ENCODE measurements around the gene ARL10.

The ARL10 gene

GRCh38 chr5:176339304-176339703, 26.0 kb upstream of the ARL10 start:
- TF ChIP-seq, protein P1, sequence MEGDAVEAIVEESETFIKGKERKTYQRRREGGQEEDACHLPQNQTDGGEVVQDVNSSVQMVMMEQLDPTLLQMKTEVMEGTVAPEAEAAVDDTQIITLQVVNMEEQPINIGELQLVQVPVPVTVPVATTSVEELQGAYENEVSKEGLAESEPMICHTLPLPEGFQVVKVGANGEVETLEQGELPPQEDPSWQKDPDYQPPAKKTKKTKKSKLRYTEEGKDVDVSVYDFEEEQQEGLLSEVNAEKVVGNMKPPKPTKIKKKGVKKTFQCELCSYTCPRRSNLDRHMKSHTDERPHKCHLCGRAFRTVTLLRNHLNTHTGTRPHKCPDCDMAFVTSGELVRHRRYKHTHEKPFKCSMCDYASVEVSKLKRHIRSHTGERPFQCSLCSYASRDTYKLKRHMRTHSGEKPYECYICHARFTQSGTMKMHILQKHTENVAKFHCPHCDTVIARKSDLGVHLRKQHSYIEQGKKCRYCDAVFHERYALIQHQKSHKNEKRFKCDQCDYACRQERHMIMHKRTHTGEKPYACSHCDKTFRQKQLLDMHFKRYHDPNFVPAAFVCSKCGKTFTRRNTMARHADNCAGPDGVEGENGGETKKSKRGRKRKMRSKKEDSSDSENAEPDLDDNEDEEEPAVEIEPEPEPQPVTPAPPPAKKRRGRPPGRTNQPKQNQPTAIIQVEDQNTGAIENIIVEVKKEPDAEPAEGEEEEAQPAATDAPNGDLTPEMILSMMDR (IDR thresholded peaks at IDR 0.05; ENCODE audit: low read depth, low read length, missing control alignments) = no peak
- no peak for DNase-seq (ENCODE audit: extremely low read depth, low read depth)
- H3K4me3 ChIP-seq (replicated peaks; ENCODE audit: low read depth, low read length) = no peak overlapping the region

- no peak for DNase-seq (ENCODE audit: extremely low read depth, low read depth)
- H3K4me3 ChIP-seq (replicated peaks; ENCODE audit: low read depth, low read length) = no peak overlapping the region
- TF ChIP-seq, protein P1 (IDR thresholded peaks at IDR 0.05; ENCODE audit: low read depth, low read length, missing control alignments) = no peak
These were observed 23.7 kb upstream of the ARL10 start for GRCh38 chr5:176341325-176342157.

DNA sequence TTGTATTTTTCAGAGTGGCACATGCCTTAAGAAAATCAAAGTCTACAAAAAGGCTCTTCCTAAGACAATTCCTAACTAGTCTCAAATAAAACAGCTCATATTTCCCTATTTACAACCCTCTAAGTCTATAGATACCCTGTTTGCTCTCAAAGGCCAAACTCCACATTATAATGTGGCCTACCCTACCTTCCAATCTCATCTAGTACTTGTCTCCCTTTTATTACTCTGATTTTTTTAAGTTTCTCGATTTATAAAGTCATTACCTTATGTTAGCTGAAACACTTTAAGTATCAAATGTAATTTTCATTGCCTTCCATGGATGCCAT, 23.2 kb upstream of the ARL10 start:
- TF ChIP-seq, protein P1 (IDR thresholded peaks at IDR 0.05; ENCODE audit: low read depth, low read length, missing control alignments) = no peak
- DNase-seq (ENCODE audit: extremely low read depth, low read depth) = no peak
- H3K4me3 ChIP-seq (replicated peaks; ENCODE audit: low read depth, low read length) = no peak overlapping the region

- TF ChIP-seq, protein P1 (IDR thresholded peaks at IDR 0.05; ENCODE audit: low read depth, low read length, missing control alignments) = no peak
- DNase-seq (ENCODE audit: extremely low read depth, low read depth) = no peak
- H3K4me3 ChIP-seq (replicated peaks; ENCODE audit: low read depth, low read length) = no peak overlapping the region
These were observed 22.4 kb upstream of the ARL10 start for GRCh38 chr5:176342766-176343458.

DNA sequence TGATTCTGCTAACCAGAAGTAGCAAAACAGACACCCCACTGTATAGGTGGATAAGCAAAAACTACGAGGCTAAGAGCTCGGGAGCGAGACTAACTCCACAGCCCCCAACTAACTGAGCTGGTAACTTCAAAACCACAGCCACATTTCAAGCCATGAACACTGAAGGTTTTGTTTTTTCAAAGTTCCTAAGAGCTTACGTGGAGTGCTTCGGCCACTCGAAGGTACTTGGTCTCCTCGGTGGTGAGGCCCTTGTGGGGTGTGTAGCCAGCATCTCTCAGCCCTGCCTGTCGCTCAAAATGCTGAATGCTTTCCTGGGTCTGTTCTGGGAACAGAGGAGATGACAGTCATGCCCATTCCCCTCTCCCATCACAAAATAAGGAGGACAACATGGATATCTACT, 14.9 kb upstream of the ARL10 start:
- H3K4me3 ChIP-seq (replicated peaks; ENCODE audit: low read depth, low read length) = no peak overlapping the region
- TF ChIP-seq, protein P1 (IDR thresholded peaks at IDR 0.05; ENCODE audit: low read depth, low read length, missing control alignments) = no peak

DNA sequence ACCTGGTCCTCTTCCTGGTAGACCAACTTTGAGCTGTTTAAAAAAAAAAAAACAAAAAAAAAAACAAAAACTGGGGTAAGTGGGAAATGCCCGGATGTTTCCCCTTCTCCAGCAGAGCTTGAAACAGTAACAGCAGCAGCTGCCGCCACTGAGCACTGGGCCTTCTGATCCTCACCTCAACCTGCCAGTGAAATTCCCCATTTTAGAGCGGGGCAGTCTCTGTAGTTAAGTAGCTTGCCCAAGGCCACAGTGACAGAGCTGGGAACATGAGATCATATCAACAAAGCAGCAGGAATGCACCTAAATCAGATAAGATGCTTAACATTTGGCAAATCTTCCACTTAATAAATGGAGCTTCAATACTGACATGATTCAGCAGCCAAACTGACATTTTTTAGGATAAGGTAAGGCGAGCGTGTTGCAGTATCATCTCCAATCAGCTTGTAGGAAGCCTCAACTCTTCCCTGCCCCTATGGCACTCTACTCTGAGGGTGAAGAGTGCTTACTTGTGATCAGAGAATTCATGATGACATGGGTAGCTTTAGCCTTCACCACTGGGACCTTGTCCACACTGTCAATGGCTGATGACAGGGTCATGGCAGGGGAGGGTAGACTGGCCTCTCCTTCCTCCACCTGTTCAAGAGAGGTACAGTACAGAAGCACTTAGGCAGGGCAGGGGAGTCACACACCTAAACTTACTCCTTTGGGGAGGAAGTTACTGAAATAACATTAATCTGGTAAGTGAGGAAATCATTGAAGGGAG, 13.0 kb upstream of the ARL10 start:
- TF ChIP-seq, protein P1 (IDR thresholded peaks at IDR 0.05; ENCODE audit: low read depth, low read length, missing control alignments) = no peak
- no peak overlapping the region for H3K4me3 ChIP-seq (replicated peaks; ENCODE audit: low read depth, low read length)
- no peak for DNase-seq (ENCODE audit: extremely low read depth, low read depth)

More for the DNA sequence above, 14.9 kb upstream of the ARL10 start:
- no peak for DNase-seq (ENCODE audit: extremely low read depth, low read depth)
